D341Med (cell line): ENCODE results near the gene EFCAB11.
A peak's percentile ranks its signal among the peaks of the same experiment; 100 is the strongest.

Experiments
- DNase-seq: peaks from one replicate; pipeline ENCODE4 v3.0.0; 2012; ENCODE audit warnings: low spot score

EFCAB11 gene

DNA sequence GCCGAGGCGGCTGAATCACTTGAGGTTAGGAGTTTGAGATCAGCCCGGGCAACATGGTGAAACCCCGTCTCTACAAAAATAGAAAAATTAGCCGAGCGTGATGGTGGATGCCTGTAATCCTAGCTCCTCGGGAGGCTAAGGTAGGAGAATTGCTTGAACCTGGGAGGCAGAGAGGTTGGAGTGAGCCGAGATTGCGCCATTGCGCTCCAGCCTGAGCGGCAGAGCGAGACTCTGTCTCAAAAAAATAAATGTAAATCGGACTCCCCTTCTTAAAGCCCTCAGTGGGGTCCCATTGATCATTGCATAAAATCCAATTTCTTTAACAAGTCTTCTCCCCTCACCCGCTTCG is 2.1 kb upstream of the EFCAB11 start:
- no peak for DNase-seq

DNA sequence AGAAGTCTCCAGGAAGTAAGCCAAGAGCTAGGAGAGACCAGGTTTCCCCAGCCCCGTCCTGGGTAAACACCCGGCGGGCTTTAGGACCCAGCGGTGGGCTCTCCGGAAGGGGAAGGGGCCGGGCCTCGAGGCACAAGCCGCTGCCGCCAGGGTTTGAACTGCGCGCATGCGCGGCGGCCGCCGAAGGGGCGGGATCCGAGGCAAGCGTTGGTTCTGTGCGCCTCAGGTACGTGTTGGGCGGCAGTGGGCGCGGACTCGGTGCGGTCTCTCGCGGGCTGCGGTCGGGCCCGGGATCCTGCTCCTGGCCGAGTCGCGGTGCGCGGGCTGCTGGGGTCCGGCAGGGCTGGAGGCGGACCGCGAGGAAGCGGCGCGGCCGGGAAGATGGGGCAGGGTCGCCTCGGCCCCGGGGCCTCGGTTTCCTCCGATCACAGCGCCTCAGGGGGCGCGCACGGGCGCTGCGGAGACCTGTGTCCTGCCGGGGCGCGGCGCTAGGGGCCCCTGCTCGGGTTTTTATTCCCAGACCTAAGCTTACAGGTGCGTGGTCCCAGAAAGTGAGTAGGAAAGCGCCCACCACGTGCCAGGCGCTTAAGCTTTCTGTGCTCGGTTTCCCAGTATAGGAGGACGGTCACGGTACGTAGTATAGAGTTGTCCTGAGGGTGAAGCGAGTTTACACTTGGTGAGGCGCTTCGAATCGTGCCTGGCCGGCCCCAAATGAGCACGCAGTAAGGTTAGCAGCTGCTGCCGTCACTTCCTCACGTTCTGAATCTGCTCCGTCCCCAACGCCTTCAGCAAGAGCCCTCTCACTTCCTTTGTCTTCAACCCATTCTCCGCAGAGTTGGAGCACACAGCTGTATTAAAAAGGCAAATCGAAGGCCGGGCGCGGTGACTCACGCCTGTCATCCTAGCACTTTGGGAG is 1.5 kb upstream of the EFCAB11 start, which contains the start of gene TDP1:
Gene TDP1, plus strand, starts transcription at position 183 of the 916 bp plus-strand sequence. CDS start 7,188 bp downstream, outside the sequence.
- peak; percentile 97 for DNase-seq

DNA sequence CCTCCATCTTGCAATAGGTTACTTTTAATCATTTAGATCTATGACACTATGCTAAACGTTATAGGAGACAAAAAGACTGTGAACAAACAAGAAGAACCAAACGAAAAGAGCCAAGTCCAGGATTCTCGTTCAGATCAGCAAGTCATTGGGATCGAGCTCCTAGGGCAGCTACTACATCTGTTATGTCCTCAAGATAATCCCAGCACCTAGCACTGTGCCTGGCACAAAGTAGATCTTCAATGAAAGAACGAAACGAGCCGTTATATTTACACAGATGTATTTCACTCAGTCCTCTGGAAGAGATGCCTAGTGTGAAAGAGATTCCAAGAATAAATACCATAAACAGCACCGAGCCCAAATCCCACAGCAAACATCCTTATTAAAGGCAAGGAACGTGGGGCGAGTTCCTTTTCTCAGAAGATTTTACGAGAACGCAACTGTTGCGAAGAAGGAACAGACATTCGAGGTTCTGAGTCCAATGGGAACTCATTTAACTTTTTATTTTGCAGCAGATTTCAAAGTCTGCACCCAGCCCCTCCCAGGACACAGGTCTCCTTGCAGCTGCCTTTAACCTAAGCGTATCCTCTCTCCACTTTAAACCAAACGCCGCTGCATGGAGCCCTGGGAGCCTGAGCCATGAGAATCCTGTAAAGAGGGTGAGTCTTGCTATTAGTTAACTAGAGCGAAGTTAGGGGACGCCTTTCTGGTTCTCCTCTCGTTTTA is 653 bp upstream of the EFCAB11 start:
- DNase-seq, result peak; percentile 44

DNA sequence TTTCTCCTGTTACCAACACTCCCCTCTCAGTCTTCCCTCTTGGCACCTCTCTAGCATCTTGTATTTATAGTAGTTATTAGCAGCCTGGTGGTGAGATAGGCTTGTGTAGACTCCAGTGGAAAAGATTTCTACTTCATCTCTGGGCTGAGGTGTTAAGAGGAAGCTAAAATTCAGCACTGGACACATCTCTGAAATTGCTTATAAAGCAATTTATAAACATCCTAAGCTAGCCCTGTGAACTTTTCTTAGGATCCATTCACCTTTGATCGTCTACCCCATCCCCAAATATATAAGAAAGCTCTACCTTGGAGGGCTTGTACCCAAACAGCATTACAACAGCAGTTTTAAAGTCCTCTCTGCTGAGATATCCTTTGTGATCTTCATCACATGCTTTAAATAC is 928 bp downstream of the EFCAB11 start:
- no peak for DNase-seq

- peak; percentile 34 for DNase-seq
Observed at GRCh38 chr14:89952576-89952975, 2.0 kb downstream of the EFCAB11 start.

DNA sequence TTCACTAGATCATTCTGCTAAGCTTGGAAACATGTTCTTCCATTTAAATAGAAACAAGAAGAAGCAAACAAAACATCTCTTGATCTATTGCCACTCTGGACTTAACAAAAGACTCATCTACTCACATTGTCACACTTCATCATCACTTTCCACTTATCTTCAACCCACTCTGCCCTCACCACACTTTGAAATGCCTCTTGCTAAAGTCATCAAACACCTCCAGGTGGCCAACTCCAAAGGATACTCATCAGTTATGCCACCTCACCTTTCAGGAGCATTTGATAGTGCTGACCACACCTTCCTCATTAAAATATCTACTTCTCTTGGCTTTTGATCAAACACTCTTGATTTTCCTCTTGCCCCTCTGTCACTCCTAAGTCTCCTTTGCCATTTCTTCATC is 7.2 kb downstream of the EFCAB11 start:
- DNase-seq, result no peak

GRCh38 chr14:89941830-89942377 is 12.6 kb downstream of the EFCAB11 start:
- no peak for DNase-seq

DNA sequence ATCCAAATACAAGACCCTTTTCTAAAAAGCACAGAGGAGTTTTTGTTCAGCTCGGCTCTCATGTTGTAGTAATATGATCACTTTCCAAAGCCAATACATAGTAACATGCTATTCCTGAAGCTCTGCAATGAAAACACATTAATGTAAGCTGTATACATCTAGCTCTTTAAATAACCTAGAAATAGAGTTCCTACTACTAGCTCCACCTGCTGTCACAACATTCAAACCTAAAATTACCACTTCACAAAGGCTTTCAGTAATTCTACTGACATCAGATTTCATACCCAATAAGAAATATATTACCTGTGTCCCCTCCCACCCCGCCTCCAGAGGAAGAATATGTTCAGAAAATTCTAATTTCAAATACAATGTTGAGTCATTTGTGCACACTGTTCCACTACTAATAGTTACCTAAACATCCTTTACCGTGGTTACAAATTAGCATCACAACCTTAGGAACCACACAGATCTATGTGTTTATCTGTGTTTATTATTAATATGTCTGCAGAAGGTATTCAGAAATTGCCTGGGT is 17.8 kb downstream of the EFCAB11 start:
- no peak for DNase-seq

GRCh38 chr14:89933002-89933401 is 21.5 kb downstream of the EFCAB11 start:
- no peak for DNase-seq

GRCh38 chr14:89927186-89927865 is 27.2 kb downstream of the EFCAB11 start:
- no peak for DNase-seq

GRCh38 chr14:89926694-89927093 is 27.8 kb downstream of the EFCAB11 start:
- DNase-seq, result no peak

GRCh38 chr14:89924268-89924667 is 30.3 kb downstream of the EFCAB11 start:
- no peak for DNase-seq

DNA sequence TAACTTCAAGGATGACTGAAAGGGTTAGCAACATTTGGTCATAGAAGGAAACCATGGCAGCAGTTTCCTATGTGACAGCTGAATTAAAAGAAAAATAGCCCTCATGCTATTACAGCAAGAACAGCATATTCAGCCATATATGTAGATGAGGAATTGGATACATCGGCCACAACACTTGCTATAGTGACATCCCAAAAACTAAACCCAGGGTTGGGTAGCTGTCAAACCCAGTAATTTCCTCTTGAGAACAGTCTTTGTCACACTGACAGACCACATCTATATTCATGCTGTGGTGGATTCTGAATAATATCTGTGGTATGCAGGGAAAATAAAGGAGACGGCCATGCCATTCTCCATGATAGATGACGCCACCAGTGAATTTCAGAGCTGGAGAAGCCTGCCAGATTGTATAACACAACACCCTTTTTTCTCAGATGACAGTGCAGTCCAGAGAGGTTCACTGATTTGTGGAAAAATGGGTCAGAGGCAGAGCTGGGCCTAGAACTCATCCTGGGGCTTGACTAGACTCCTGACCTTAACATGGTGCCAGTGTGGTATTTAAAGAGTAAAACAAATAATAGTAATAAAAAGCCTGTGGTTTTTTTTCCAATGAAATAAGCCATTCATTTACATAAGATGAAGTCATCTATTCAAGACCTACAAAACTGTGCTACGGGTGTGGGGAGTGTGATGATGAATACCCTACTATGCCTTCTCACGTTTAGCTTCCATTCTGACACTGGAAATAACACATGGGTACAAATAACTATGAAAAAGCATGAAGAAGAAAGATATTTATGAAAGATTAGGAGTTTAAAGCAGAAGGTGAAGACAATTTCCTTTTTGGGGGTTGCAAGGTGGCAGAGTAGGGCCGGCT is 32.3 kb downstream of the EFCAB11 start:
- no peak for DNase-seq

GRCh38 chr14:89921346-89921745 is 33.2 kb downstream of the EFCAB11 start:
- DNase-seq, result no peak

- no peak for DNase-seq
Observed at GRCh38 chr14:89920056-89920455, 34.5 kb downstream of the EFCAB11 start.

DNA sequence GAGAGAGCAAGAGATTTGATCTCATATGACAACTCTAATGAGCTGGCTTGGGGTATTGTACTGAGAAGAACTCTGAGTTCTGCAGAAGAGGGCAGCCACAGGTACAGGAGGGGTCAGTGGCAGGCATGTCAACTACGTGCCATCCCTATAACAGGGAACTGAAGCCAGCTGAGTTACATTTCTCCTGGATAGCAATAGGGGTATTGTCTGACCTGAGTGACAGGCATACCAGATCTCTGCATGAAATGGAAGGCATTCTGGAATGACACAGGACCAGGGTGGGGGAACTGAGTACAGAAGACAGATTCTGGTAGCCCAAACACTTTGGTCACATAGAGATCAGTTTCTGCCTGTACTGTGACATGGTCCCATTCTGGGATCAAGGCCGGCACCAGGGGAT is 35.8 kb downstream of the EFCAB11 start:
- no peak for DNase-seq

DNA sequence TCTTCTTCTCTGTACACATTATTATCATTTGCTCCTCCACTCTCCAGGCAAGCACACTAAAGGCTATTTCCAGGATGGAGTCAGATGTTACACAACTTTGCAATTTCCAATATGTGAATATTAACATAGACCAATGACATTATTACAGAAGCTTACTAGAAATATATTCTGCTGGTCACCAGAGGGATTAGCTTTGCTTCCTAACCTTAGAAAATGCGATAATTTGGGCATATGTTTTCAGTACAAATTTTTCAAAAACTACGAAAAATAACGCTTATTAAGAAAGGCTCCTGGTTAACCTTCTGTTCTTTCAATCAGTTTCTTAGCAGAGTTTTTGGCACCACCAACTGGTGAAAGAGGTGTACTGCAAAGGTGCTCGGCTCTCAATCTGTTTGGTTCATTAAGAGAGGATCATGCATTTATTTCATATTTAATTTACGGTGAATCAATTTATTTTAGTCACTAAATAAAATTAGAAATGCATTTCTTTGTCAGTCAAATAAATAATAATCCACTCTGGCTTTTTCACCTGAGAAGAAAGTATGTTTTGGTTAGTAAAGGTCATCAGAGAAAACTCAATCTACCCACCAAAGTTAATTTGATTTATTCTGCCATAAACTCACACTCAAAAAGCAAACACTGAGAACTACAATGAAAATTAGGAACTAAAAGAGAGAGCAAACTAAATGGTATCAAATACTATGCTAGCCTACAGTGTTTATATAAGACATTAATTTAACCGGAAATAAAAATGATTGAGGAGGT is 39.2 kb downstream of the EFCAB11 start:
- DNase-seq, result peak; percentile 63

DNA sequence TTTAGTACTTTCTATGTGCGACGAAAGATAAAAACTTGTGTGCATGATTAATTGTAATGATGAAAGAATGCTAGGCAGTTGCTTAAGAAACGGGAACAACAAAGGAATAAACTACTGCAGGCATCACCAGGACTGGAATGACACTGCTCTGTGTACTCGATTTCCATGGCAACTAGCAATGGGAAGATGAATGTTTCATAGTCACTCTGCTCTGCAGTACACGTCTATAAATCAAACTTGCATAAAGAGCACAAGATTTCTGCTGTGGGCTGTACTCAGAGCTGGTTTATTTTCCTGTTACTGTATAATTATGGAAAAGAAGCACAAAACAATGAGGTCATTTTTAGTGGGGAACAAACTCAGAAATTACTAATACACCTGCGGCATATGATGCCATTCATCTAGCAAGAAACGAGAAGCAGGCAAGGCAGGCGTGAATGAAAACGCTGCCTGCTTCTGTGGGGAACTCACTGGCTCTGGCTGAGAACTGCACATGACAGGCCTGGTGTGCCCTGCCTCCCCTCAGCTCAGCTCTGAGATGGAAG is 41.8 kb downstream of the EFCAB11 start:
- DNase-seq, result no peak

DNA sequence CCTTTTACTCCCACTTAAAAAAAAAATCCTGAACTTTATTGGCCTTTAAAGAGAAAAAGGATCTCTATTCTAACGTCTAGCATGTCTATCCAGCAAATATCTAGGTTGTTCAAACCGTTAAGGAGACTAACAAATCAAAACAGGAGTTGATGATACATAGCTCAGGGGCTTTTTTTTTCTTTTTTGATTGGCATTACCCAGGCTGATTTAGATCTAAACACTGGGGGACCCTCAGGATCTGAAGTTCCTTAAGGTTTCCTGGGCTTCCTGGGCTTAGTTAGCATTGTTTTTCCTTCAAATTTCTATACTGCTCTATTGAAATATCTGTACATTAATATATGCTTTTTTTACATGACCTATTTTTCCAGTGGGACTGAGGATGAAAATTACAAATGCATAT is 42.3 kb downstream of the EFCAB11 start:
- DNase-seq, result no peak
